PC-3 (cell line): ENCODE results near the gene SARDH.

Source experiments
- EZH2 ChIP-seq: fragments of 300-600 bp; sonication (generic); IDR thresholded peaks from one replicate; pipeline ENCODE4 v1.6.1; 2017; ENCODE audit warnings: antibody characterized with exemption, mild to moderate bottlenecking, low read length; ENCODE audit not compliant: unreplicated experiment
- TF ChIP-seq, protein P1 (sequence below): fragments of 300-600 bp; sonication (generic); conservative IDR thresholded peaks from 2 replicates; pipeline ENCODE4 v1.5.1; 2017; ENCODE audit warnings: antibody characterized with exemption, low read depth, mild to moderate bottlenecking, low read length

DNA sequence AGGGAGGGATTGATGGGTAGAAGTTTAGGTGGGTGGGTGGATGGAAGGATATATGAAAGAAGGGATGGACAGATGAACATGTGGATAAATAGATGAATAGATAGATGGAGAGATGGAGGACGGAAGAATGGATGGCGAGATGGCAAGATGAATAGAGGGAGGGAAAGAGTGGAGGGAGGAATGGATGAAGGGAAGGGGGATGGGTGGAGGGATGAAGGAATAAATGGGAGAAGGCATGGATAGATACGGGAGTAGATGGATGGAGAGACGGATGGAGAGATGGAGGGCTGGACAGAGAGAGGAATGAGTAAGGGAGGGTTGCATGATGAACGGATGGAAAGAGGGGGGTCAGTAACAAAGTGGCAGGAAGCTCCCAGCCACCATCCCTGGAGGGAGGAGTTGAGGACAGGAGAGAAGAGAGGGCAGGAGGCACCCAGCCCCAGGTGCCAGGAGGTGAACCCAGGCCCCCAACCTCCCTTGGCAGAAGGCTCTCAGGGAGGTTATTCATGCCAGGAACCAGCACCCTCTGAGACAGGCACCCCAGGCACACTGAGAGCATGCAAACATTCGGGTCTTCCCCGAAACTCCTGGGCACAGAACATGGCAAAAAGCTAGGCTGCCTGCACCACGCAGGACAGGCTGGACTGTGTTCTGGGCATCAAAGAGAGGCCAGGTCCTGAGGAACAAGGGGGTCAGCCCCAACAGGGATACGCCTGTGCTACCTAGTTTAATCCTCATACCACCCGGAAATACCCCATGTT is 9.1 kb downstream of the SARDH start:
- TF ChIP-seq, protein P1, sequence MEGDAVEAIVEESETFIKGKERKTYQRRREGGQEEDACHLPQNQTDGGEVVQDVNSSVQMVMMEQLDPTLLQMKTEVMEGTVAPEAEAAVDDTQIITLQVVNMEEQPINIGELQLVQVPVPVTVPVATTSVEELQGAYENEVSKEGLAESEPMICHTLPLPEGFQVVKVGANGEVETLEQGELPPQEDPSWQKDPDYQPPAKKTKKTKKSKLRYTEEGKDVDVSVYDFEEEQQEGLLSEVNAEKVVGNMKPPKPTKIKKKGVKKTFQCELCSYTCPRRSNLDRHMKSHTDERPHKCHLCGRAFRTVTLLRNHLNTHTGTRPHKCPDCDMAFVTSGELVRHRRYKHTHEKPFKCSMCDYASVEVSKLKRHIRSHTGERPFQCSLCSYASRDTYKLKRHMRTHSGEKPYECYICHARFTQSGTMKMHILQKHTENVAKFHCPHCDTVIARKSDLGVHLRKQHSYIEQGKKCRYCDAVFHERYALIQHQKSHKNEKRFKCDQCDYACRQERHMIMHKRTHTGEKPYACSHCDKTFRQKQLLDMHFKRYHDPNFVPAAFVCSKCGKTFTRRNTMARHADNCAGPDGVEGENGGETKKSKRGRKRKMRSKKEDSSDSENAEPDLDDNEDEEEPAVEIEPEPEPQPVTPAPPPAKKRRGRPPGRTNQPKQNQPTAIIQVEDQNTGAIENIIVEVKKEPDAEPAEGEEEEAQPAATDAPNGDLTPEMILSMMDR = no peak
- TF ChIP-seq EZH2 = no peak
